Measurements from ENCODE around the gene GLB1L. TPM values are rescaled to one million over a fixed set of nuclear protein-coding genes. Genes with fewer than 3 reads are reported as not detected.
A peak's percentile ranks its signal among the peaks of the same experiment; 100 is the strongest.

The GLB1L gene
- polyA plus RNA-seq, 1 donor (not counting 4 experiments of a cell fraction or from before 2014, with no cell fraction given): 5.2 TPM

- TF ChIP-seq, protein P1, sequence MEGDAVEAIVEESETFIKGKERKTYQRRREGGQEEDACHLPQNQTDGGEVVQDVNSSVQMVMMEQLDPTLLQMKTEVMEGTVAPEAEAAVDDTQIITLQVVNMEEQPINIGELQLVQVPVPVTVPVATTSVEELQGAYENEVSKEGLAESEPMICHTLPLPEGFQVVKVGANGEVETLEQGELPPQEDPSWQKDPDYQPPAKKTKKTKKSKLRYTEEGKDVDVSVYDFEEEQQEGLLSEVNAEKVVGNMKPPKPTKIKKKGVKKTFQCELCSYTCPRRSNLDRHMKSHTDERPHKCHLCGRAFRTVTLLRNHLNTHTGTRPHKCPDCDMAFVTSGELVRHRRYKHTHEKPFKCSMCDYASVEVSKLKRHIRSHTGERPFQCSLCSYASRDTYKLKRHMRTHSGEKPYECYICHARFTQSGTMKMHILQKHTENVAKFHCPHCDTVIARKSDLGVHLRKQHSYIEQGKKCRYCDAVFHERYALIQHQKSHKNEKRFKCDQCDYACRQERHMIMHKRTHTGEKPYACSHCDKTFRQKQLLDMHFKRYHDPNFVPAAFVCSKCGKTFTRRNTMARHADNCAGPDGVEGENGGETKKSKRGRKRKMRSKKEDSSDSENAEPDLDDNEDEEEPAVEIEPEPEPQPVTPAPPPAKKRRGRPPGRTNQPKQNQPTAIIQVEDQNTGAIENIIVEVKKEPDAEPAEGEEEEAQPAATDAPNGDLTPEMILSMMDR (optimal IDR thresholded peaks at IDR 0.05 in 1 of 3, IDR thresholded peaks at IDR 0.05 in 1 of 3, conservative IDR thresholded peaks at IDR 0.05 in 1 of 3; ENCODE audit: extremely low read depth in 1 of 3, insufficient read depth in 2 of 3, low read length in 3 of 3): no peak
- TF ChIP-seq EZH2 (IDR thresholded peaks at IDR 0.05; ENCODE audit: low read length): no peak
- DNase-seq (ENCODE audit: low read depth, low spot score) (no peak), FAIRE-seq (peak; percentile 43)
- Histone ChIP-seq H4K20me1 (ENCODE audit: control insufficient read depth, extremely low read depth, insufficient read depth, low read length) (no peaks in the 10 kb centered on the region), H3K9ac (ENCODE audit: control insufficient read depth, extremely low read depth, insufficient read depth, low read length) (peak overlapping the region; percentile 75), H3K4me2 (ENCODE audit: control insufficient read depth, extremely low read depth, insufficient read depth, low read depth, low read length) (peak overlapping the region; percentile 68), H3K27ac (ENCODE audit: control insufficient read depth, insufficient read depth, low read length) (peak overlapping the region; percentile 97), H3K9me3 (ENCODE audit: control insufficient read depth, low read depth, low read length) (no peaks in the 10 kb centered on the region), H3K27me3 (ENCODE audit: control insufficient read depth, extremely low read depth, insufficient read depth, low read length) (no peaks in the 10 kb centered on the region), H3K4me1 (ENCODE audit: control insufficient read depth, extremely low read depth, insufficient read depth, low read length) (peaks cover 46% of the 10 kb centered on the region), H2AFZ (ENCODE audit: control insufficient read depth, low read length) (peak overlapping the region; percentile 10), H3K4me3 (ENCODE audit: control insufficient read depth in 2 of 3, extremely low read depth in 1 of 3, insufficient read depth in 2 of 3, low read depth in 1 of 3, low read length in 3 of 3) (peak overlapping the region in 2 of 3 experiments; percentile 7 to 45), H3K79me2 (ENCODE audit: control insufficient read depth, insufficient read depth, low read length) (peaks cover 7% of the 10 kb centered on the region), H3K9me1 (ENCODE audit: control insufficient read depth, extremely low read depth, insufficient read depth, low read length) (no peaks in the 10 kb centered on the region), H3K36me3 (ENCODE audit: control insufficient read depth in 2 of 2, extremely low read depth in 1 of 2, insufficient read depth in 2 of 2, low read length in 2 of 2) (peaks cover 15 to 19% of the 10 kb centered on the region in 2 experiments)
- dilution Hi-C loops (cut with MboI; ENCODE audit: extremely low pct_ligation_motif_present, low sequenced_read_pairs): no loop called here
Observed at GRCh38 chr2:219278655-219279150, 33.5 kb upstream of the GLB1L start.

GRCh38 chr2:219277703-219278654, 32.7 kb upstream of the GLB1L start:
- Histone ChIP-seq H3K27me3 (ENCODE audit: control insufficient read depth, extremely low read depth, insufficient read depth, low read length) (no peaks in the 10 kb centered on the region), H3K9me1 (ENCODE audit: control insufficient read depth, extremely low read depth, insufficient read depth, low read length) (no peaks in the 10 kb centered on the region), H3K9me3 (ENCODE audit: control insufficient read depth, low read depth, low read length) (no peaks in the 10 kb centered on the region), H4K20me1 (ENCODE audit: control insufficient read depth, extremely low read depth, insufficient read depth, low read length) (no peaks in the 10 kb centered on the region), H3K9ac (ENCODE audit: control insufficient read depth, extremely low read depth, insufficient read depth, low read length) (peak overlapping the region; percentile 75), H3K27ac (ENCODE audit: control insufficient read depth, insufficient read depth, low read length) (peak overlapping the region; percentile 97), H3K4me3 (ENCODE audit: control insufficient read depth in 2 of 3, extremely low read depth in 1 of 3, insufficient read depth in 2 of 3, low read depth in 1 of 3, low read length in 3 of 3) (peak overlapping the region in 2 of 3 experiments; percentile 42 to 45), H3K4me1 (ENCODE audit: control insufficient read depth, extremely low read depth, insufficient read depth, low read length) (peaks cover 53% of the 10 kb centered on the region), H2AFZ (ENCODE audit: control insufficient read depth, low read length) (peak overlapping the region; percentile 93), H3K36me3 (ENCODE audit: control insufficient read depth in 2 of 2, extremely low read depth in 1 of 2, insufficient read depth in 2 of 2, low read length in 2 of 2) (peaks cover 13 to 15% of the 10 kb centered on the region in 2 experiments), H3K79me2 (ENCODE audit: control insufficient read depth, insufficient read depth, low read length) (peaks cover 7% of the 10 kb centered on the region), H3K4me2 (ENCODE audit: control insufficient read depth, extremely low read depth, insufficient read depth, low read depth, low read length) (peak overlapping the region; percentile 68)
- TF ChIP-seq, protein P1 (optimal IDR thresholded peaks at IDR 0.05 in 1 of 3, IDR thresholded peaks at IDR 0.05 in 1 of 3, conservative IDR thresholded peaks at IDR 0.05 in 1 of 3; ENCODE audit: extremely low read depth in 1 of 3, insufficient read depth in 2 of 3, low read length in 3 of 3): peak in 2 of 3 experiments; percentile 97 to 98
- no peak for TF ChIP-seq EZH2 (IDR thresholded peaks at IDR 0.05; ENCODE audit: low read length)
- dilution Hi-C loops (cut with MboI; ENCODE audit: extremely low pct_ligation_motif_present, low sequenced_read_pairs): no loop called here
- DNase-seq (ENCODE audit: low read depth, low spot score): no peak
- FAIRE-seq: peak; percentile 70
